Activated CD4-positive, alpha-beta T cell treated with anti-CD3 and anti-CD28 coated beads, Interleukin-2, Interleukin-6, amounts not matched to agents 100 ng/mL and 50 ng/mL, durations not matched to agents 16 hours and 8 hours (primary cell): Measurements from ENCODE around the gene DSN1.
A peak's percentile ranks its signal among the peaks of the same experiment; 100 is the strongest.

Experiments
- DNase-seq: peaks from one replicate; pipeline ENCODE4 v3.0.0-alpha.2; 2020

DSN1 gene

DNA sequence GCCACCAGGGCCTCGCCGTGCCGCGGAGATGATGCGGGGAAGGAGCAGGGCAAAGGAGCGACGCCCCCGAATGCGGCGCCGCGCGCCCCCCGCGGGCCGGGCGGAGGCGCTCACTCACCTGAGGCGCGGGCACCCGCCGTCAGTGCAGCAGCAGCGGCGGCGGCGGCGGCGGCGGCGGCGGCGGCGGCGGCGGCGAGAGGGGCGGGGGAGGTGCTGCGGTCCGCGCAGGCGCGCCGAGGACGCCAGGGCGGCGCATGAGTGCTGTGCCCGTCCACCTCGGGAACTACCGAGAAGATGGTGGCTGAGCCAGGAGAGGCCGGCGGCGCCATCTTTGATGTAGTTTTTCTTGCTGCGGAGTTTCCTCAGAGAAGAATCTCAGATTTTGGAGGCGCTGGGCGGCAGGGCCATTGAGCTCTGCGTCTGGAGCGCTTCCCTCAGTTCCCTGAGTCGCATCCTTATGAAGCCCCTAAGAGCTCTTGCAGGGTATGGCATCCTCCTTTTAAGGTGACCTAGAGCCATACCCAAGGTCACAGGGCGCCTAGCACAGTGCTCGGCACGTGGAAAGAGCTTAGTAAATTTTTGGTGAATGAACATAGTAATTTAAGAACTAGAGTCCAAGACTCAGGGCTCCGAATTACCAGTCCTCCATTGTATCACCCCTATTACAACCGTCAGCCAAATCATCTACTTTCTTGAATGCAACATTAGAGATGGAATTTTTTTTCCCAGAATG lies 27.5 kb downstream of the DSN1 start, which contains the start of gene NDRG3:
Gene NDRG3, minus strand, starts transcription at position 164 of the 733 bp plus-strand sequence. CDS start 24,355 bp downstream, outside the sequence.
- peak; percentile 95 for DNase-seq

DNA sequence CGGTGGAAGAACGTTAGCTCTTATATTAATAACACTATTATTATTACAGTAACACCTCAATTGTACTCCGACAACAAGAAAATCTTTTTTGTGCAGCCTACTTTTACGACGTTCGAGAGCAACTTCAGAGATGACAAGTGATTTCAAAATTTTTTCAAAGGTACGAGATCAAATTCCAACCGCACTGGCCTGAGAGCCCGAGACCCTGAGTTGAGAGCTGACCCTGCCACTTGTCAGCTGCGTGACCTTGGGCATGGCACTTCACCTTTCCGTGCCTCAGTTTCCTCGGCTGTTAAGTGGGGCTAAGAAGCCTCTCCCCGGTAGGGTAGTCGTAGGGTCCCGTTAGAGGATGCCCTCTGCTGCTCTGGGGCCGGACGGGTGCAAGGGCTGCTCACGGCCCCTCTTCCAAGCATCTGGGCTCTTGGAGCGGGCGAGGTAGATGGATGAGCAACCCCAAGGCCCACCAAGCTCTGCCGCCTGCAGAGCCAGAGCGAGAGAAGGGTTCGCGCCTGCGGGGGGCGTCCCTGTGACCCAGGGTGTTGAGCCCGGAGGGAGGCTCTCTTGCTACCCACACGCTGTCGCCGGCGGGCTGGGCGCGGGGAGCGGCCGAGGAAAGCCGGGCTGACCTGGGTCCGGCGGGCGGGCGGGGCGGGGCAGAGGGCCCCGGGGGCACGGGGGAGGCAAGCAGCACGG lies 28.2 kb downstream of the DSN1 start:
- DNase-seq = peak; percentile 36

DNA sequence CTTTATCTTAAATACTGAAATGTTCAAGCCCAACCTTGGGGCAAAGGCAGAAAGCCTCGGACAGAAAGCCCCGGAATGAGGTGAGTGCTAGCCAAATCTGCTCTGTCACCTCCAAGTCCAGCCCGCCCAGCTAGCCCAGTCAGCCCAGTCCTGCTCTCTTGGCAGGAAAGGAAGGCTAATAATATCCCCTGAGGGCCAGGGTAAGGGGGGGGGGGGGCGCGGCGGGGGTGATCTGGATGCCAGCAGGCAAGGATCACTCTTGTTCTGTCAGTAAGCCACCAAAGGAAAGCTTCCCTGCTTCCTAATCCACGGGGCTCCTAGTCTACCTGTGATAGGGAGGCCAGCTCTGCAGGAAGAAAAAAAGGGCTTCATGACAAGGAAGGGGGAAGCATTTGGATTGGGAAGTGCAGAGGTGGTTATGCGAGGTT lies 28.8 kb downstream of the DSN1 start:
- no peak for DNase-seq

DNA sequence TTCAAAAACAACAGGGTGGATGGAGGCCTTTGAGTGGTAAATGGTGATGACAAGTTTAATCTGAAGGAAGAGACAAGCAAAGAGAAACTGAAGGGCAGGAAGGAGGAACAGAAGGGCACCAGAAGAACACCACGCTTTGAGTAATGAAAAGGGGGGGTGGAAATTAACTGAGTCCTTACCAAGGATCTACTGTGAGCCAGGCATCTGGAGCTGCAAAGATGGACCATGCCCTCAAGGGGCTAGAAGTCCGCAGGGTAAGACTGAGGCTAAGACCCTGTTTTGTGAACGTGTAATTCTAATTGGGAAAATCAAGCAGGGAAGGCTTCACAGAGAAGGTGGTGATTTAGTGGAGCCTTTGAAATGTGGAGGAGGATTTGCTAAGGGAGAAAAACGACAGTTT lies 29.3 kb downstream of the DSN1 start:
- no peak for DNase-seq

DNA sequence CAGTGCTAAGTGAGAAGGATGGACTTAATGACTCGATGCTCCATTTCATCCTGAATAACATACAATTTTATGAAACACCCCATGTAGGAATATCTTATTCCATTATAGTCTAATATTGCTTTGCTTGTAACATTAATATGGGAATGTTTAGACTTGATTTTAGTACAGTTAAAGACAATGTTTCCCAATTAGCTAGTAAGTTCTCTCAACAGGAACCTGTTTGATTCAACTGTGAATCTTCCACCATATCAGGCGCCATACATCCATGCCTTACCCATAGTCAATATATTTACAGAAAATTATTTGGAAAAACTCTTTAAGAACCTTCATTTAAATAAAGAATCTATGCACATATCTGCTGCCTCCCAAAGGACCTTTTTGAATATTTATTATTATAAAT lies 31.0 kb downstream of the DSN1 start:
- no peak for DNase-seq

DNA sequence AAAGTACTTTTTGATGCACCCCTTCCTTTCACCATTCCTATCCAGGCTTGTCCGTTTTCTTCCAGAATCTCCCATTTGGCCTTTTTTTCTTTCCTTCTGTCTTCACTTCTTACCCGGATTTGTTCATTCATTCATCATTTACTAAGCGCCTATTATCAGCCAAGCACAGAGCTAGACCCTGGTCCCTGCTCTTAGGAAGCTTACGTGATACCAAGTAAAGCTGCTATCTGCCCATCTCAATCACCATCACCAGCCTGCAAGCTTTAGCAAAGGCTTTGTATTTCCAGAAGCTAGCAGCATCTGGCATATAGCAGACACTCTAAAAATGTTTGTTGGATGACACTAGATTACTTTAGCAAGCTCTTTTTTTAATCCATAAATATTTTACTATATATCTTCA lies 32.5 kb downstream of the DSN1 start:
- DNase-seq = no peak

DNA sequence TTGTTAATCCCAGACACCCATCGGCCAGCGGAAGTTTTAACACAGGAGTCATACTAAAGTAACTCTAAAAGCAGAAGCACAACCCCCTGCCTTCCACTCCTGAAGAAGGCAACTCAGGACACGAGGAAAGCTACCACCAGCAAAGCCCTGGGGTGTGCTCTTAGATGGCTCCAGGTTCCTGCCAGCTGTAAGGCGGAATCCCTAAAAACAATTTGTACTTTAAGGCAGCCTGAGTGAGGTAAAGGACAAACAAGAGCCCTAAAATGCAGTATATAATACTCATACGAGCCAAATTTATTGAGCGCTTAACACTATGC lies 36.4 kb downstream of the DSN1 start:
- no peak for DNase-seq

DNA sequence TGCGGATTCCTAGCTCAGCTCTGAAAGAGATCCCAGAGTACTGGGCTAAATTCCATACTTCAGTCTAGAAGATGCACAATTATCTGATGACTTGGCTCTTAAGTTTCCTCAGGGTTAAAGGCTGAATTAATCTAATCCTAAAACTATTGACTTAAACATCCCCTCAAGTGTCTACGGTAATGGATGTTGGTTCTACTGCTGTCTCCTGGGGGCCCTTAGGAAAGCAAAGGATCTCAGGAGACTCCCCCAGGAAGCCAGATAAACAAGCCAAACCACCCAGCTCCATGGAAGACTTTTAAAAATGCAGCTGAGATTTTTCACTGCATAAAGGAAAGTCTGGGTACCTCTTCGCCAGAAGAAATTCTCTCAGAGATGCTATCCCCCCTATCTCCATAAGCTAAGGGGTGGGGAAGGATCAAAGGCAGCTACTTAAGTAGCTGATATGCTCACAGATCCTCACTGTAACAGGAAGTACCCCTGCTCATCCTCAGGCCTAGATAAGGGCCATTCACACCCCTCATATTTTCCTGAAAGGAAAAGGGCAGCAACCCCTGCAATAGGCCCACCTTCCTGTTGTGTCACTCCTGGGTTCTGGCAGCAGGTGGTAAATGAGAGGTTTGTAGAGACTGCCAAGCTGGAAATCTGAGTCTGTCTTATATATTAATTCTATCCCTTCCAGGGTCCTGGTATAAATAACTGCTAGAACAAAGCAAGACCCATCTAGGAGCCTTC lies 36.9 kb downstream of the DSN1 start:
- no peak for DNase-seq

DNA sequence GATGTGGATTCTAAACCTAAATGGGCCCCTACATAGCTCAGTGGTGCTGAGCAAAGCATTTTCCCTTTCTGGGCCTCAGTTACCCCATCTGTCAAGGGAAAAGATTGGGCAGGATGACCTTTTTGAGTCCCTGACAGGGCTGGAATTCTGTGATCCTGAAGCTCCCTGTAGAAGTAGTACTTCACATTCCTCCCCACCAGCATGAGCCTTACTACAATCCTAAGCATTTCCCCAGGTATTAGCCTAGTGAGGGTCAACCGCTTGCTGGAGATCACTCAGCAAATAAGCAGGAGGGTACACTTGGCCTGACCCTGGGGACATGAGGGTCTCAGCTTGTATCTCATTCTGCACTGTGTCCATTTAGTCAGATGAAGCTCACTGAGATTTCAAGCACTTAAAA lies 41.1 kb downstream of the DSN1 start:
- no peak for DNase-seq

DNA sequence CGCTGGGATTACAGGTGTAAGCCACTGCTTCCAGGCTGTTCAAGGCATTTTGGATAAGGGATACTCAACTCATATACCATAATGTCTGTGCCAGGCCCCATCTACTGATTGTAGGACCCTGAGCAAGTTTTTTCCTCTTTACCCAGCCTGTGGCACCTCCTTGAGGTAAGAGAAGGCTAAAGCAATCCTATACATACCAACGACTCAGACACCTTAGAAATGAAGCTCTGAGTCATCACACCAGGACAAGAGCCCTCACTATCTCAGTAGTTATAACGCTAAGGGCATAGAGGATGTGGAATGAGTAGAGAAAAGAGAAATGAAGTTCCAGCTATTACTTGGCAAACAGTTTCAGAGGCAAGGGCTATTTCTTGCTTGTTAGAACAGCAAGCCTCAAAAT lies 44.6 kb downstream of the DSN1 start:
- DNase-seq = peak; percentile 71

DNA sequence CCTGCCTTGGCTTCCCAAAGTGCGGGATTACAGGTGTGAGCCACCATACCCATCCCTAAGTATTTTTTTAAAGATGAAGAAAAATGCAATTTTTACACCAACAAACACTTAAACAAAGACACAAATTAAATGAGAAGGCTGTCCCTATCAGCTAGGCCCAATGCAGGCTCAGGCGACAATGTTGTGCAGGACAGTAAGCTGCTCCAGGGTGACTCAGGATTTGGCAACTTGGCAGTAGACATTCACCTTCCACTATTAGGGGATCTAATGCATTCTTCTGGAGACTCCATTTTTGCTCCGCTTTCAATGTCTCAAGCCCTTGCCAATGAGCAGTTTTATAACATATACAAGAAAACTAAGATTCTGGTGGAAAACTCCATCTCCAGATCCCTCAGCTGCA lies 47.4 kb downstream of the DSN1 start:
- DNase-seq = no peak

DNA sequence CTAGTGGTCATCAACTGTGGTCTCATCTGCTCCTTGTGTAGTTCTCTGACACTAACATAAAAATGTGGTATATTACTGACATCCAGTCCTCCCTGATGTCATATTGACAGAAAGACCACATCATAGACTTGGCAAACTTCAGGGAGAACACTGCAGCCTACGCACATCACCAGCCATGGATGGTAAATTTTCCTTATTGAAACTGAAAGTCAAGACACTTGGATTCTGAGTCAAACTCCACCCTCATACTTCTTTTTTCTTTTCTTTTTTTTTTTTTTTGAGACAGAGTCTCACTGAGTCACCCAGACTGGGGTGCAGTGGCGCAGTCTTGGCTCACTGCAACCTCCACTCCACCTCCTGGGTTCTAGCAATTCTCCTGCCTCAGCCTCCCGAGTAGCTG lies 53.1 kb downstream of the DSN1 start:
- DNase-seq = peak; percentile 33

DNA sequence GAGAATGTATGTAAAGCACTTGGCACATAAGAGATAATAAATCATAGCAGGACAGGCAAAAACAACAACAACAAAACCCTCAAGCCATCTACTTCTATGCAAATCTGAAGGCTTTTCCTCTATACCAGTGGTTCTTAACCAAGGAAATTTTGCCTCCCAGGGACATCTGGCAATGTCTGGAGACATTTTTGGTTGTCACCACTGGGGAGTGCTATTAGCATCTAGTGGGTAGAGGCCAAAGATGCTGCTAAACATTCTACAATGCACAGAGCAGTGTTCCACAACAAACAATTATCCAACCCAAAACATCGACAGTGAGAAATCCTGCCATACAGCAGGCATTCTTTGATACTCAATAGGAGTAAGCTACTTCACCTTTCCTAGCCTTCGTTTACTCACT lies 55.9 kb downstream of the DSN1 start:
- peak; percentile 11 for DNase-seq

DNA sequence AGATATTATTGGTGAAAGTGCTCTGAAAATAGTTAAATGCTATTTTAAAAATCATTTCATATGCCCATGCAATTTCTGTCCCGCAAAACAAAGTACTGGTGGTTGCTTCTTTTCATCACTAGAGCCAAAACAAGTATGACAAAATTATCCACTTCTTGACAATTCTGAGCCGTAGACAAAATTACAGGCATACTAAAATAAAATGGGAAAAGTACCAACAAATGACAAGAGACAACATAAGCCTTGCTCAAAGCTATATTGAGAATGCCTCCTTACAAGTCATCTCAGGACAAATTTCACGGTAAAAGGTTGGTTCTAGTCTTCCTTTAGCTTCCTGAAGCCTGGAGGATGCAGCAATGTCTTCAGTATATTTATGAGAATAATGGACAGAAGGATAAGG lies 56.5 kb downstream of the DSN1 start:
- no peak for DNase-seq

DNA sequence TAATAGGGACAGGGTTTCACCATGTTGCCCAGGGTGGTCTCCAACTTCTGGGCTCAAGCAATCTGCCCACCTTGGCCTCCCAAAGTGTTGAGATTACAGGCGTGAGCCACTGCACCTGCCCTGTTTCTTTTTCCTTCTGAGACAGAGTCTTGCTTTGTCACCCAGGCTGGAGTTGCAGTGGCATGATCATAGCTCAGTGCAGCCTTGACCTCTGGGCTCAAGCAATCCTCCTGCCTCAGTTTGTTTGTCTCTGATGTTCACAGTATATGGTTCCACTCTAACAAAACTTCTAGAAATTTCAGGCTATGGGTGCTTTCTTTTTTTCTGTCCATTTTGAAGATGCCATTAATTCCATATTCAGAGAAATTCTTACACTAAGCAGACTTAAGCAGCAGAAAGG lies 60.8 kb downstream of the DSN1 start:
- no peak for DNase-seq

DNA sequence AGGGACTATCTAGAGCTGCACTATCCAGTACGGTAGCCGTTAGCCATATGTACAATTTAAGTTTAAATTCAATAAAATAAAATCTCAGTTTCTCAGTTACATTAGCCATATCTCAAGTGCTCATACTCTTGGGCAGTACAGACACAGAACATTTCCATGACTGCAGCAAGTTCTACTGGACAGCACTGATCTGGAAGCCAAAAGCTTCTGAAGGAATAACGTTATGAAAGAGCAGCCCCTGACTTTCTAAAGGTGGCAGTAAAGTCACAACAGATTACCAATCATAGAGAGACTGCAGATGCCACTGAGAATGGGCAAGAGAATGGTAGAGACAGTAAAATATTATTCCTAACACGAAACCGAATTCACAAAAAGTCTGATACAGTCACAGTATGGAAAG lies 64.4 kb downstream of the DSN1 start:
- no peak for DNase-seq

DNA sequence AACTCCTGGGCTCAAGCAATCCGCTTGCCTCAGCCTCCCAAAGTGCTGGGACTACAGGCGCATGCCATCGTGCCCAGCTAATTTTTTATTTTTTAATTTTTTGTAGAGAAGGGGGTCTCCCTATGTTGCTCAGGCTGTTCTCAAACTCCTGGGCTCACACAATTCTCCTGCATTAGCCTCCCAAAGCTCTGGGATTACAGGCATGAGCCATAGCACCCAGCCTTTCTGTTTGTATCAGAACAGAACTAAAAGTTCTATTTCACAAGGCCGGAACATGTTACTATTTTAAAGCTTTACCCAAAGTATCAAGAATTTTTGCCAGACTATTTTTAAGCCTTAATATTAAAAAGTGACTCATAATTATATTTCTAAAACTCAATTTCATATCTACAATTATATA lies 70.0 kb downstream of the DSN1 start:
- DNase-seq = no peak
